Omental fat pad (tissue), 4 donors: Measurements from ENCODE around the gene TACC2. TPM values are rescaled to one million over a fixed set of nuclear protein-coding genes. Genes with fewer than 3 reads are reported as not detected.
A peak's percentile ranks its signal among the peaks of the same experiment; 100 is the strongest.

Experiments
- ATAC-seq: fragments of 150-250 bp; one replicate; pipeline ENCODE4 v1.9.1; 2016; ENCODE audit warnings: mild to moderate bottlenecking, moderate library complexity; ENCODE audit not compliant: low FRiP score
- DNase-seq: peaks from one replicate; pipeline ENCODE4 v3.0.0-alpha.2; 2019; ENCODE audit warnings: low spot score
- total RNA-seq, 4 donors: library from RNA; depleted of rRNA; stranded (reverse); fragments of >200 nt; gene quantifications; one replicate each; pipeline ENCODE4 v1.1.0, GENCODE V29; 2016
- TF ChIP-seq, protein P1 (sequence below), 3 donors: fragments of 450-650 bp; IDR thresholded peaks; one replicate each; pipeline ENCODE4 v1.5.1; 2016 to 2017; ENCODE audit warnings: antibody characterized with exemption in 3 of 3, mild to moderate bottlenecking in 3 of 3, moderate library complexity in 2 of 3

The TACC2 gene
- total RNA-seq, 4 donors from 2014 or later: 23.8 to 33.6 (median 29.4) TPM

DNA sequence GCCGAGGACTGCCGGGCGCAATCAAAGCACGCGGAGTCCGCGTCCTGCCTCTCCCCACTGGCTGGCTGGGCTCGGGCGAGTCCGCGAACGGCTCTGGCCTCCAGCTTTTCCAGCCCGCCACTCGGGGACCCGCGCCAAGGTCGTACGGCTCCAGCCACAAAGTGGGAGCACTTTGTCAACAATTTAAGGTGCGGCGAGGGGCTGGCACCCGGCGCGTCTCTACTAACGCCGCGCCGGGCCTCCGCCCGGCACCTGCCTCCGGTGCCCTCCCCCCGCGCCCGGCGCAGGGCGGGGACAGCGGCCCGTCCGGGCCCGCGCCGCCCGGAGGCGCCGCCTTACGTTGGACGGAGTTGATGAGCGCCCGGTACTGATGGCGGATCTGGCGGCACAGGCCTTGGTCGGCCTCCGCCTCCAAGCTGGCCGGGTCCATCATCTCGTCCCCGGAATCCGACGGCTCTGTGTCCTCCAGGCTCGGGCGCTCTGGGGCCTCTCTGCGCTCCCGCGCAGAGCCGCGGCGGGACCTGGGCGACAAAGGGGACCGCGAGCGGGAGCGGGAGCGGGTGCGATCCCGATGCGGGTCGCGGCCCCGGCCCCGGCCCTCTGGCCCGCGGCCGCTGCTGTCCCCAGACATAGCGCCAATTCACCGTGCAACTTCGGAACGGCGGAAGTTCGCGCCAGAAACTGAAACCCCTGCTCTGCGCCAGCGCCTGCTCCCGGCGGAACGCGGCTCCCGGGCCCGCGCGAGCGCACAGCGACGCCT lies 14.2 kb upstream of the TACC2 start, which contains the start of gene NSMCE4A:
Gene NSMCE4A, minus strand, starts transcription at position 683 of the 760 bp plus-strand sequence. Its CDS starts 52 bp downstream, at position 631.
- TF ChIP-seq, protein P1, sequence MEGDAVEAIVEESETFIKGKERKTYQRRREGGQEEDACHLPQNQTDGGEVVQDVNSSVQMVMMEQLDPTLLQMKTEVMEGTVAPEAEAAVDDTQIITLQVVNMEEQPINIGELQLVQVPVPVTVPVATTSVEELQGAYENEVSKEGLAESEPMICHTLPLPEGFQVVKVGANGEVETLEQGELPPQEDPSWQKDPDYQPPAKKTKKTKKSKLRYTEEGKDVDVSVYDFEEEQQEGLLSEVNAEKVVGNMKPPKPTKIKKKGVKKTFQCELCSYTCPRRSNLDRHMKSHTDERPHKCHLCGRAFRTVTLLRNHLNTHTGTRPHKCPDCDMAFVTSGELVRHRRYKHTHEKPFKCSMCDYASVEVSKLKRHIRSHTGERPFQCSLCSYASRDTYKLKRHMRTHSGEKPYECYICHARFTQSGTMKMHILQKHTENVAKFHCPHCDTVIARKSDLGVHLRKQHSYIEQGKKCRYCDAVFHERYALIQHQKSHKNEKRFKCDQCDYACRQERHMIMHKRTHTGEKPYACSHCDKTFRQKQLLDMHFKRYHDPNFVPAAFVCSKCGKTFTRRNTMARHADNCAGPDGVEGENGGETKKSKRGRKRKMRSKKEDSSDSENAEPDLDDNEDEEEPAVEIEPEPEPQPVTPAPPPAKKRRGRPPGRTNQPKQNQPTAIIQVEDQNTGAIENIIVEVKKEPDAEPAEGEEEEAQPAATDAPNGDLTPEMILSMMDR (IDR thresholded peaks at IDR 0.05): no peak
- ATAC-seq: peak; percentile 91
- no peak for DNase-seq

DNA sequence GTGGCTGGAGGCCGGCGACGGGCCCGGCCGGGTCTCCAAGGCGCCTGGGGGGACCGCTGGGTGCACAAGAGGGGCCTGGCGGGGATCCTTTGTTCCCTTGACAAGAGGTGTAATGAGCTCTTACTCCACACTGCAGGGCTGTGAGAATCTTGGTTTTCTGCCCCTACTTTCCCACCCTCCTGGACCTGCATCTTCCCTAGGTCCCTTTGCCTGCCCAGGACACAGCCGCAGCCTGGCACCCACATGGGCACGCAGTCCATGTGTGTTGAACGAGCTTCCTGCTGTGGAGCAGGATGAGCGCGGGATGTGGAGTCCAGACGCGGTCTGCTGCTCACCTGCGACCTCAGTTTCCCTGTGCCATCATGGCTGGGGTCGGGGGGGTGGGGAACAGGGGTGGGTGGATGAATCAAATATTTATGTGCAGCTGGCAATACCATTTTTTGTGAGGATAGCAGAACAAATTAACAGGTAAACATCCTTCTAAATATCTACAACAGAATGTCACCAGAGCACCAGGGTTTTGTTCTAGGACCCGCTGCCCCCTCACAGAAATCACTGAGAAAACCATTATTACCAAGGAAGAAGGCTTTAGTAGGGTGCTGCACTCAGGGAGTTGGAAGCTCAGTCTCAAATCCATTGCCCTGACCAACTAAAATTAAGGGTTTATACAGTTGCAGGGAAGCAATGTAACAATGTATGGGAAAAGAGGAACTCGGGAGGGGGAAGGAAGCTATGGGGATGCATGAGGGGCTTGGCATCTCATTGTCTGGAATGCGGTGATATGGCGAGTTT lies 13.5 kb upstream of the TACC2 start:
- no peak for DNase-seq
- TF ChIP-seq, protein P1 (IDR thresholded peaks at IDR 0.05): no peak
- ATAC-seq: no peak

DNA sequence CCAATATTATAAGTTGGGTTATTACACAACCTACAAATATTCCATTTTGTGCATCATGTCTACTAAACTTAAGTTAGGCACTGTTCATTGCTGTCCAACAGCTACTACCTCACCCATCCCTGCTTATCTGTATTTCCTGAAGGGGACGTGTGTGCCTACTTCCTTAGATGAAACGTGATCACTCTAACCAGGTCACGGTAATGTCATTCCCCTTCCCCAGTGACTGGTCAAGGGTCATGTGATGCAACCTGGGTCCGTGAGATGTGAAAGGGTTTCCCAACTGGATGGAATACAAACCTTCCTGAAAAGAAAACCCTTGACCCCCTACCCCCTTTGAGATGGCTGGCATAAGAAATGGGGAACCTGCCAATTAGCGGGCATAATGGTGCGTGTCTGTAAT lies 12.4 kb upstream of the TACC2 start:
- TF ChIP-seq, protein P1 (IDR thresholded peaks at IDR 0.05): no peak
- ATAC-seq: no peak
- DNase-seq: no peak

DNA sequence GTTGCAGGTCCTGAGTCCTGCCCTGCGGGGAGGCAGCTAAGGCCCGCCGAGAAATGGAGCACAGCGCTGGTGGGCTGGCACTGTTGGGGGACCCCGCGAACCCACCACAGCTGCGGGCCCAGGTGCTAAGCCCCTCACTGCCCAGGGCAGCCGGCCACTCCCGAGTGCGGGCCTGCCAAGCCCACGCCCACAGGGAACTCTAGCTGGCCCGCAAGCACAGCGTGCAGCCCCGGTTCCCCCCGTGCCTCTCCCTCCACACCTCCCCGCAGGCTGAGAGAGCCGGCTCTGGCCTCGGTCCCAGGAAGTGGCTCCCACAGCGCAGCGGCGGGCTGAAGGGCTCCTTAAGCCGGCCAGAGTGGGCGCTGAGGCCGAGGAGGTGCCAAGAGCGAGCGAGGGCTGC lies 10.5 kb upstream of the TACC2 start:
- ATAC-seq (no peak), DNase-seq (no peak)
- TF ChIP-seq, protein P1 (IDR thresholded peaks at IDR 0.05): no peak

DNA sequence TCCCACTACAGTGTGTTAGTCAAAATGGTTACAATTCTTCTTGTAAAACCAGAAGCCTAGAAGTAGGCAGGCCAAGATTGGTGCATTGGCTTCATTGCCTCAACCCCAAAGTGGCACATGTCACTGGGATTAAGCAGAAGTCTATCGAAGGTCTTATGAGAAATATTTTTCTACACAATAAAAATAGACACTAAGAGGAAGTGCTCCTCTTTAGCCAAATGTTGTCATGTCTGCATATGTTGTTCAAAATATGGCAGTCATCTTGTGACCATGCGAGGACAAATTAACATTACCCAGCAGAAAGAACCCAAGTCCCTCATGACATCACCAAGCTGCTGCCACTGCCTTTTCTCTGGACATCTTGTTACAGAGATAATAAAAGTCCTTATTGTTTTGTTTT lies 7.6 kb upstream of the TACC2 start:
- TF ChIP-seq, protein P1 (IDR thresholded peaks at IDR 0.05): no peak
- ATAC-seq (no peak), DNase-seq (no peak)

DNA sequence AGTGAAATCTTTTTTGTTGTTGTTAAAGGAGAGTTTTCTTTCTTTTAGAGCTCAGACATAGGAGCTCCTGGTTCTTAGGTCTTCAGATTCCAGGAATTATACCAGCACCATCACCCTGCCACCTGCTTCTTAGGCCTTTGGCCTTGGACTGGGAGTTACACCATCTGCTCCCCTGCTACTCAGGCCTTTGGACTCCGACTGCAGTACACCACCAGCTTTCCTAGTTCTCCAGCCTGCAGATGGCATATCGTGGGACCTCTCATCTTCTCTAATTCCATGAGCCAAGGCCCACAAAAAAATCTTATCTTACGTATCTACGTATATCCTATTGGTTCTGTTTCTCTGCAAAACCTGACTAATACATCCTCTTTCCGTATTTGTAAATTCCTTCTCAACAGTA lies 5.1 kb upstream of the TACC2 start:
- no peak for ATAC-seq
- TF ChIP-seq, protein P1 (IDR thresholded peaks at IDR 0.05): no peak
- no peak for DNase-seq
